SK-N-SH (cell line): Measurements from ENCODE around the gene BIN2. TPM values are rescaled to one million over a fixed set of nuclear protein-coding genes. Genes with fewer than 3 reads are reported as not detected.

Experiments
- CTCF ChIA-PET: fragments of 300-600, 350-600 bp; formaldehyde crosslinking; extraction: SDS; loops from one replicate; lab custom pipeline; 2021; lab: Yijun Ruan, JAX
- POLR2A ChIA-PET: fragments of 350-600 bp; sonication (Branson Sonifier 250); formaldehyde crosslinking; extraction: SDS; loops from one replicate; lab custom pipeline; 2020; ENCODE audit warnings: antibody characterized with exemption, inconsistent platforms; lab: Yijun Ruan, JAX
- DNase-seq: peaks from one replicate; pipeline ENCODE4 v3.0.0; 2012
- H2AFZ ChIP-seq: fragments of 200-600 bp; sonication (generic); 2 replicates; pipeline ENCODE4 v1.8.1; 2016; ENCODE audit warnings: antibody characterized with exemption, mild to moderate bottlenecking, low read depth
- H3F3A ChIP-seq: fragments of 200-600 bp; sonication (generic); replicated peaks from 2 replicates; pipeline ENCODE3; 2016; ENCODE audit warnings: antibody characterized with exemption, mild to moderate bottlenecking; ENCODE audit not compliant: insufficient read depth
- H3K27ac ChIP-seq, 2 experiments: fragments of 200-500 bp in 1 of 2; fragments of 200-600 bp in 1 of 2; sonication (Bioruptor generic) in 1 of 2; sonication (generic), shearing (Covaris generic) in 1 of 2; 2 replicates each; pipeline versions ENCODE4 v1.5.1 to v1.6.1; 2014 to 2016; ENCODE audit warnings: low read depth in 2 of 2, inconsistent platforms in 1 of 2, low read length in 1 of 2, mild to moderate bottlenecking in 1 of 2, mixed read lengths in 1 of 2
- H3K27me3 ChIP-seq: fragments of 200-600 bp; sonication (generic), shearing (Covaris generic); 2 replicates; pipeline ENCODE4 v1.6.1; 2016; ENCODE audit warnings: mixed run types; ENCODE audit not compliant: insufficient read depth
- H3K36me3 ChIP-seq, 2 experiments: fragments of 200-500 bp in 1 of 2; fragments of 200-600 bp in 1 of 2; sonication (Bioruptor generic) in 1 of 2; sonication (generic) in 1 of 2; replicated peaks in 1 of 2; 2 replicates each; pipeline versions ENCODE3 to v1.5.1; 2014 to 2016; ENCODE audit warnings: low read length in 1 of 2, mild to moderate bottlenecking in 1 of 2; ENCODE audit not compliant: insufficient read depth in 2 of 2, control insufficient read depth in 1 of 2
- H3K4me1 ChIP-seq, 2 experiments: fragments of 200-500 bp in 1 of 2; fragments of 200-600 bp in 1 of 2; sonication (Bioruptor generic) in 1 of 2; sonication (generic), shearing (Covaris generic) in 1 of 2; 2 replicates each; pipeline versions ENCODE4 v1.5.1 to v1.6.1; 2014 to 2016; ENCODE audit warnings: low read depth in 1 of 2, low read length in 1 of 2, mixed run types in 1 of 2; ENCODE audit not compliant: insufficient read depth in 2 of 2, control insufficient read depth in 1 of 2
- H3K4me2 ChIP-seq: fragments of 200-600 bp; sonication (generic), shearing (Covaris generic); 2 replicates; pipeline ENCODE4 v1.6.1; 2017; ENCODE audit warnings: mixed run types
- H3K4me3 ChIP-seq, 2 experiments: fragments of 200-500 bp in 1 of 2; fragments of 200-600 bp in 1 of 2; sonication (Bioruptor generic) in 1 of 2; sonication (generic), shearing (Covaris generic) in 1 of 2; 2 replicates each; pipeline versions ENCODE4 v1.5.1 to v1.8.1; 2014 to 2016; ENCODE audit warnings: low read depth in 2 of 2, inconsistent platforms in 1 of 2, low read length in 1 of 2, mild to moderate bottlenecking in 1 of 2, mixed read lengths in 1 of 2, moderate library complexity in 1 of 2
- H3K79me2 ChIP-seq: fragments of 200-600 bp; sonication (generic); 2 replicates; pipeline ENCODE4 v1.8.1; 2017; ENCODE audit warnings: mild to moderate bottlenecking; ENCODE audit not compliant: insufficient read depth
- H3K9ac ChIP-seq: fragments of 200-600 bp; sonication (generic); 2 replicates; pipeline ENCODE4 v1.6.1; 2017; ENCODE audit warnings: mixed run types
- H3K9me2 ChIP-seq: fragments of 200-600 bp; sonication (generic); 2 replicates; pipeline ENCODE4 v1.6.1; 2017; ENCODE audit warnings: mixed run types
- H3K9me3 ChIP-seq: fragments of 200-600 bp; sonication (generic); 2 replicates; pipeline ENCODE4 v1.6.1; 2017; ENCODE audit warnings: mixed run types, mild to moderate bottlenecking, moderate library complexity
- H4K20me1 ChIP-seq: fragments of 200-600 bp; sonication (generic); 2 replicates; pipeline ENCODE4 v1.6.1; 2017; ENCODE audit warnings: mild to moderate bottlenecking, mixed run types; ENCODE audit not compliant: insufficient read depth
- JUND ChIP-seq: IDR thresholded peaks from 2 replicates; pipeline ENCODE4 v1.4.0; 2012
- MXI1 ChIP-seq: IDR thresholded peaks from 2 replicates; pipeline ENCODE4 v1.6.1; 2012; ENCODE audit warnings: mild to moderate bottlenecking, low read depth, low read length, improper control_type of control experiment
- NRF1 ChIP-seq: IDR thresholded peaks from 2 replicates; pipeline ENCODE4 v1.6.1; 2012; ENCODE audit warnings: low read depth, mild to moderate bottlenecking, low read length
- RAD21 ChIP-seq: IDR thresholded peaks from 2 replicates; pipeline ENCODE4 v1.6.1; 2012; ENCODE audit warnings: mild to moderate bottlenecking, low read length
- RFX5 ChIP-seq: IDR thresholded peaks from 2 replicates; pipeline ENCODE4 v1.6.1; 2012; ENCODE audit warnings: mild to moderate bottlenecking, improper control_type of control experiment, low read length
- RXRA ChIP-seq: IDR thresholded peaks from 2 replicates; pipeline ENCODE4 v1.4.0; 2012; ENCODE audit warnings: low read depth, mild to moderate bottlenecking, borderline replicate concordance
- TCF12 ChIP-seq: IDR thresholded peaks from 2 replicates; pipeline ENCODE4 v1.4.0; 2012
- USF1 ChIP-seq: IDR thresholded peaks from 2 replicates; pipeline ENCODE4 v1.4.0; 2012; ENCODE audit warnings: low read depth, borderline replicate concordance
- WGBS: methylation state at CpG from one replicate; pipeline ENCODE4 v1.1.6; 2017; ENCODE audit warnings: low lambda C conversion rate; 5-methylcytosine and 5-hydroxymethylcytosine counted together
- polyA plus RNA-seq, 3 experiments: library from polyadenylated mRNA; depleted of rRNA; stranded (reverse); fragments of >200 nt; gene quantifications; 2 replicates each; pipeline ENCODE4 v1.2.3, GENCODE V29; 2012
- TF ChIP-seq, protein P1 (sequence below): IDR thresholded peaks from 2 replicates; pipeline ENCODE4 v1.4.0; 2012; ENCODE audit warnings: low read depth, borderline replicate concordance

The BIN2 gene
- polyA plus RNA-seq, 1 of the 3 experiments (the other 2 are of a cell fraction), result not detected

DNA sequence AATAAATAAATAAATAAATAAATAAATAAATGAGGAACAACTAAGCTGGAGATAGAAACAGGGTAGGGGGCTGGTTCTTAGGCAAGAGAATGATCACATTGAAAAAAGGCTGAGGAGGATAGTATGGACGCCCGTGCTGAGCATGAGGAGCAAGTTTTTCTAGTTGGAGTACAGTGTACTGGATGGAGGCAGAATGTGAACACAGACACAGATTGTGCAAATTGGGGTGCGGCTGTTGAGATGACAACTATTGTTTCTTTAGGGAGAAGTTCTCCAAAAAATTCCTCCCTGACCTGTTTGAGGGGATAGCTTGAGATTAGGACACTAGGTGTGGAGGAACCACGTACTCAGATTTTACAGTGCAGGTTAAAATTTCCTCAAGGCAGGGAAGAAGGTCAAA is 979 bp upstream of the BIN2 start:
- no peaks in the 10 kb centered on the region for H3K36me3 ChIP-seq
- peaks cover 0 to 2% of the 10 kb centered on the region in 2 experiments; a peak in 1 of 4 replicates for H3K4me1 ChIP-seq
- POLR2A ChIA-PET, result no interaction called here
- no peak for TF ChIP-seq RAD21
- 94% methylated on average over 4 of the region's 4 CpGs for WGBS
- no peak overlapping the region for H3K27ac ChIP-seq
- no peak overlapping the region for H3K9ac ChIP-seq
- DNase-seq, result no peak
- no peaks in the 10 kb centered on the region for H3K9me2 ChIP-seq
- H2AFZ ChIP-seq, result no peak overlapping the region
- no peaks in the 10 kb centered on the region for H3K79me2 ChIP-seq
- H3K27me3 ChIP-seq, result no peaks in the 10 kb centered on the region
- H4K20me1 ChIP-seq, result no peaks in the 10 kb centered on the region
- no peak overlapping the region for H3K4me3 ChIP-seq
- no peaks in the 10 kb centered on the region for H3K9me3 ChIP-seq
- H3F3A ChIP-seq, result no peaks in the 10 kb centered on the region
- H3K4me2 ChIP-seq, result no peak overlapping the region
- CTCF ChIA-PET, result interaction anchor here (2.2 kb wide), 1 partner anchor 16 kb away, joined by 7 read pairs; no protein-coding TSS in a partner anchor

DNA sequence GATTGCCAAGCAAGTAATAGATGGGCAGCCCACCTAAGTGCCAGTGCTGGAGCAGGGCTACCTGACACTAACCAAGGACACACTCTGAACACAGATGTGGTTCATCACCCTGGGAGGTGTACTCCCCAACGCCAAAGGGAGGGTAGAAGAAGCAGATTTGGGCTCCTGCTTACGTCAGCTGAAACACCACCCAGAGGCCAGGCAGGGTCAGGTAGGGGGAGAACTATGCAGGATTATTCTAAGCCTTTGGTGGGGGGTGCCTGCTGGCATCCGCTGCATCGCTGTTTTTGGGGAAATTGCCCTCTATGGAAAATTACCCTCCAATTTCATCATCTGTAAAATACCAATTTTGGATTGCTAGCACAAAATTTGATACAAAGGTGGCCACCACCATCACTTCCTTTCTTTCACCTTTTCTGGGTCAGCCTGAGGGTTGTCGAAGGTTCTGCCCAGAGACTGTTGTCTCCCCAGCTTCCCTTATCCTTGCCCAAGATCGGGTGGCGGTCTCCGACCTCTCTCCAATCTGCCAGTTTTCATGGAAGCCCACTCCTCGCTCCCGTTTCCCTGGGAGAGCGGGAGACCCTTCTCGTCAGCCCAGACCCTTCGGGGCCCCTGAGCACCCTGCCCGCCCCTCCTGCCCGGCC is 535 bp downstream of the BIN2 start:
- Histone ChIP-seq H3K27me3 (no peaks in the 10 kb centered on the region), H2AFZ (no peak overlapping the region), H3K36me3 (no peaks in the 10 kb centered on the region), H3K9ac (no peak overlapping the region), H3K9me3 (no peaks in the 10 kb centered on the region), H3K9me2 (no peaks in the 10 kb centered on the region), H3K4me1 (peaks cover 0 to 2% of the 10 kb centered on the region in 2 experiments; a peak in 1 of 4 replicates), H3K27ac (no peak overlapping the region), H3K4me3 (no peak overlapping the region), H4K20me1 (no peaks in the 10 kb centered on the region), H3F3A (no peaks in the 10 kb centered on the region), H3K4me2 (no peak overlapping the region), H3K79me2 (no peaks in the 10 kb centered on the region)
- TF ChIP-seq, protein P1, sequence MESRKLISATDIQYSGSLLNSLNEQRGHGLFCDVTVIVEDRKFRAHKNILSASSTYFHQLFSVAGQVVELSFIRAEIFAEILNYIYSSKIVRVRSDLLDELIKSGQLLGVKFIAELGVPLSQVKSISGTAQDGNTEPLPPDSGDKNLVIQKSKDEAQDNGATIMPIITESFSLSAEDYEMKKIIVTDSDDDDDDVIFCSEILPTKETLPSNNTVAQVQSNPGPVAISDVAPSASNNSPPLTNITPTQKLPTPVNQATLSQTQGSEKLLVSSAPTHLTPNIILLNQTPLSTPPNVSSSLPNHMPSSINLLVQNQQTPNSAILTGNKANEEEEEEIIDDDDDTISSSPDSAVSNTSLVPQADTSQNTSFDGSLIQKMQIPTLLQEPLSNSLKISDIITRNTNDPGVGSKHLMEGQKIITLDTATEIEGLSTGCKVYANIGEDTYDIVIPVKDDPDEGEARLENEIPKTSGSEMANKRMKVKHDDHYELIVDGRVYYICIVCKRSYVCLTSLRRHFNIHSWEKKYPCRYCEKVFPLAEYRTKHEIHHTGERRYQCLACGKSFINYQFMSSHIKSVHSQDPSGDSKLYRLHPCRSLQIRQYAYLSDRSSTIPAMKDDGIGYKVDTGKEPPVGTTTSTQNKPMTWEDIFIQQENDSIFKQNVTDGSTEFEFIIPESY, result no peak
- TF ChIP-seq NRF1, result no peak
- no peak for TF ChIP-seq USF1
- no peak for TF ChIP-seq RXRA
- no peak for TF ChIP-seq RFX5
- TF ChIP-seq RAD21, result no peak
- no peak for TF ChIP-seq TCF12
- no peak for TF ChIP-seq MXI1
- TF ChIP-seq JUND, result no peak
- 92% methylated on average over 15 of the region's 15 CpGs for WGBS
- ChIA-PET CTCF (interaction anchor here (1.4 to 2.2 kb wide), 2 partner anchors 18 to 105 kb away, joined by 3 to 7 read pairs; no protein-coding TSS in a partner anchor), POLR2A (no interaction called here)
- no peak for DNase-seq
